Measurements from ENCODE around the gene LDAH. TPM values are rescaled to one million over a fixed set of nuclear protein-coding genes. Genes with fewer than 3 reads are reported as not detected.
A peak's percentile ranks its signal among the peaks of the same experiment; 100 is the strongest.

LDAH gene
- total RNA-seq, 1 donor = 25.0 TPM

GRCh38 chr2:20665243-20666004 is 157.5 kb downstream of the LDAH start:
- TF ChIP-seq CTCF (IDR thresholded peaks at IDR 0.05; ENCODE audit: insufficient read depth, low read depth, low read length) = no peak
- no peak for DNase-seq (ENCODE audit: low read depth)
- H3K4me3 ChIP-seq (ENCODE audit: low read depth, low read length) = peak overlapping the region; percentile 53

- DNase-seq (ENCODE audit: low read depth) = no peak
- TF ChIP-seq CTCF (IDR thresholded peaks at IDR 0.05; ENCODE audit: insufficient read depth, low read depth, low read length) = no peak
- no peak overlapping the region for H3K4me3 ChIP-seq (ENCODE audit: low read depth, low read length)
These were observed 158.3 kb downstream of the LDAH start for GRCh38 chr2:20664431-20665242.

GRCh38 chr2:20664071-20664390 is 158.9 kb downstream of the LDAH start:
- DNase-seq (ENCODE audit: low read depth) = no peak
- no peak for TF ChIP-seq CTCF (IDR thresholded peaks at IDR 0.05; ENCODE audit: insufficient read depth, low read depth, low read length)
- no peak overlapping the region for H3K4me3 ChIP-seq (ENCODE audit: low read depth, low read length)

- no peak overlapping the region for H3K4me3 ChIP-seq (ENCODE audit: low read depth, low read length)
- no peak for TF ChIP-seq CTCF (IDR thresholded peaks at IDR 0.05; ENCODE audit: insufficient read depth, low read depth, low read length)
- DNase-seq (ENCODE audit: low read depth) = no peak
These were observed 159.5 kb downstream of the LDAH start for GRCh38 chr2:20663196-20664070.

GRCh38 chr2:20662308-20662937 is 160.5 kb downstream of the LDAH start:
- H3K4me3 ChIP-seq (ENCODE audit: low read depth, low read length) = no peak overlapping the region
- TF ChIP-seq CTCF (IDR thresholded peaks at IDR 0.05; ENCODE audit: insufficient read depth, low read depth, low read length) = no peak

More at GRCh38 chr2:20662308-20662937, 160.5 kb downstream of the LDAH start:
- DNase-seq (ENCODE audit: low read depth) = no peak

Measured in fibroblast of villous mesenchyme (primary cell).